Upper lobe of left lung (tissue), 6 donors: Measurements from ENCODE around the gene OGDH. TPM values are rescaled to one million over a fixed set of nuclear protein-coding genes. Genes with fewer than 3 reads are reported as not detected.
A peak's percentile ranks its signal among the peaks of the same experiment; 100 is the strongest.
"Not testable (repeated sequence)": the region's sequence is repeated elsewhere in the genome, so short reads cannot be mapped to it uniquely, and the experiment has no call there.

ENCODE experiments used
- ATAC-seq, 2 donors: fragments of 200-7000 bp; cut with Tn5 transposase; one replicate each; pipeline ENCODE4 v1.9.1; 2022; ENCODE audit warnings: mild to moderate bottlenecking in 2 of 2, moderate library complexity in 2 of 2; ENCODE audit not compliant: low FRiP score in 2 of 2
- DNase-seq, 2 donors: peaks; one replicate each; pipeline ENCODE4 v3.0.0-alpha.2; 2019 to 2020
- H3K27ac ChIP-seq, 4 donors: fragments of 200-600 bp; sonication (generic); one replicate each; pipeline ENCODE4 v1.5.1; 2016 to 2019
- H3K27me3 ChIP-seq, 4 donors: fragments of 200-600 bp; sonication (generic); one replicate each; pipeline ENCODE4 v1.5.1; 2017 to 2019
- H3K36me3 ChIP-seq, 4 donors: fragments of 200-600 bp; sonication (generic); one replicate each; pipeline ENCODE4 v1.5.1; 2016 to 2019
- H3K4me1 ChIP-seq, 4 donors: fragments of 200-600 bp; sonication (generic); one replicate each; pipeline ENCODE4 v1.5.1; 2018 to 2019
- H3K4me3 ChIP-seq, 4 donors: fragments of 200-600 bp; sonication (generic); one replicate each; pipeline ENCODE4 v1.5.1; 2017 to 2019; ENCODE audit warnings: mild to moderate bottlenecking in 2 of 4, moderate library complexity in 1 of 4
- H3K9me3 ChIP-seq, 4 donors: fragments of 200-600 bp; sonication (generic); one replicate each; pipeline ENCODE4 v1.5.1; 2018 to 2019
- EP300 ChIP-seq, 4 donors: sonication (generic); formaldehyde crosslinking; IDR thresholded peaks; one replicate each; pipeline ENCODE4 v1.5.1; 2017; ENCODE audit warnings: antibody characterized with exemption in 4 of 4, control low read depth in 2 of 4
- POLR2A ChIP-seq, 4 donors: fragments of 450-650 bp; IDR thresholded peaks; one replicate each; pipeline ENCODE4 v1.5.1; 2016 to 2017; ENCODE audit warnings: antibody characterized with exemption in 4 of 4, mild to moderate bottlenecking in 2 of 4
- POLR2AphosphoS5 ChIP-seq, 2 donors: sonication (generic); formaldehyde crosslinking; IDR thresholded peaks; one replicate each; pipeline ENCODE4 v1.5.1; 2017; ENCODE audit warnings: antibody characterized with exemption in 2 of 2
- WGBS, 2 donors: methylation state at CpG; one replicate each; pipeline ENCODE4 v1.1.5; 2017 to 2018; 5-methylcytosine and 5-hydroxymethylcytosine counted together
- total RNA-seq, 6 donors: library from RNA; depleted of rRNA in 4 of 6; stranded (reverse); fragments of >200 nt in 4 of 6; gene quantifications; one replicate each; pipeline versions ENCODE4 v1.1.0 to v1.2.1, GENCODE V29; 2016 to 2021
- TF ChIP-seq, protein P1 (sequence below), 6 experiments: fragments of 450-650 bp in 4 of 6; fragments of 200-600 bp in 2 of 6; sonication (generic) in 2 of 6; IDR thresholded peaks; one replicate each; pipeline ENCODE4 v1.5.1; 2016 to 2019; ENCODE audit warnings: antibody characterized with exemption in 6 of 6
- donor health status: DM: no; HTN: no; CAD: no; lungs with moderate emphysema.
- donor health status: DM: no; HTN: yes; CAD: no; lungs with severe emphysema.

OGDH gene
- total RNA-seq, 6 donors from 2014 or later: 76.1 to 160 (median 134) TPM

- H3K4me1 ChIP-seq: peaks cover 0 to 6% (median 0%) of the 10 kb centered on the region in 4 donors
- no peak overlapping the region for H3K4me3 ChIP-seq
- WGBS, 2 donors: 79 to 80% methylated on average over 1 of the region's 1 CpG
- no peaks in the 10 kb centered on the region for H3K36me3 ChIP-seq
- ATAC-seq: no peak
- no peaks in the 10 kb centered on the region for H3K9me3 ChIP-seq
- no peak overlapping the region for H3K27ac ChIP-seq
- TF ChIP-seq POLR2A (IDR thresholded peaks at IDR 0.05): no peak
- no peaks in the 10 kb centered on the region for H3K27me3 ChIP-seq
- no peak for DNase-seq
Measured at GRCh38 chr7:44590910-44591309, 15.5 kb upstream of the OGDH start.

DNA sequence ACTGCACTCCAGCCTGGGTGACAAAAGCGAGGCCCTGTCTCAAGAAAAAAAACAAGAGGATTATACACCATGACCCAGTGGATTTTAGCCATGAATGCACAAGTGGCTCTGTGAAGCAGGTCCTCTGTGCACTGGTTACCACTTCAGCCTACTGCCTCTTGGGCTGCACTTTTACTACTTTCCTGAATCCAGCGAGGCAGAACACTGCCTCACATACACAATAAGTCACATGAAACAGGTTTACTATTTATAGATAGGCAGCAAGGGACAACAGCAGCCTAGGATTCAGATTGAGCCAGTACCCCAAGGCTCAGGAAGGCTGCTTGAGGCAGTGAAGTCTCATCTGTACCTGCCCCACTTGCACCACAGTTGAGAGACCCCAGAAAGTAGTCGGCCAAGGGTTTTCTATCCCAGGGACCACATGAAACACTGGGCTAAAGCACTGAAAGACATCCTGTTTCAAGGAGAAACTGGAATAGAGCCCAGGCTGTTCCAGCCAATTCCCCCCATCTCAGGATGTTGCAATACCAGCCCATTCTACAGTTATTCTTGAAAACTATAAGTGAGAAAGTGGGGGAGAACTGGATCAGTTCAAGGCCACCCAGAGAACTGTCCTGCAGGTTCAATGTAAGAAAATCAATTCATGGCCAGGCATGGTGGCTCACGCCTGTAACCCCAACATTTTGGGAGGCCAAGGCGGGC lies 10.3 kb upstream of the OGDH start:
- ATAC-seq (no peak), DNase-seq (peak in 1 of 2 donors; percentile 30)
- WGBS, 2 donors: 66 to 72% methylated on average over 4 to 5 of the region's 5 CpGs
- no peak overlapping the region for H3K4me3 ChIP-seq
- H3K27me3 ChIP-seq: no peaks in the 10 kb centered on the region
- H3K4me1 ChIP-seq: peaks cover 0 to 3% (median 0%) of the 10 kb centered on the region in 4 donors
- H3K9me3 ChIP-seq: no peaks in the 10 kb centered on the region
- H3K27ac ChIP-seq: no peak overlapping the region
- H3K36me3 ChIP-seq: no peaks in the 10 kb centered on the region
- no peak for TF ChIP-seq POLR2AphosphoS5 (IDR thresholded peaks at IDR 0.05)
- no peak for TF ChIP-seq EP300 (IDR thresholded peaks at IDR 0.05)
- TF ChIP-seq, protein P1, sequence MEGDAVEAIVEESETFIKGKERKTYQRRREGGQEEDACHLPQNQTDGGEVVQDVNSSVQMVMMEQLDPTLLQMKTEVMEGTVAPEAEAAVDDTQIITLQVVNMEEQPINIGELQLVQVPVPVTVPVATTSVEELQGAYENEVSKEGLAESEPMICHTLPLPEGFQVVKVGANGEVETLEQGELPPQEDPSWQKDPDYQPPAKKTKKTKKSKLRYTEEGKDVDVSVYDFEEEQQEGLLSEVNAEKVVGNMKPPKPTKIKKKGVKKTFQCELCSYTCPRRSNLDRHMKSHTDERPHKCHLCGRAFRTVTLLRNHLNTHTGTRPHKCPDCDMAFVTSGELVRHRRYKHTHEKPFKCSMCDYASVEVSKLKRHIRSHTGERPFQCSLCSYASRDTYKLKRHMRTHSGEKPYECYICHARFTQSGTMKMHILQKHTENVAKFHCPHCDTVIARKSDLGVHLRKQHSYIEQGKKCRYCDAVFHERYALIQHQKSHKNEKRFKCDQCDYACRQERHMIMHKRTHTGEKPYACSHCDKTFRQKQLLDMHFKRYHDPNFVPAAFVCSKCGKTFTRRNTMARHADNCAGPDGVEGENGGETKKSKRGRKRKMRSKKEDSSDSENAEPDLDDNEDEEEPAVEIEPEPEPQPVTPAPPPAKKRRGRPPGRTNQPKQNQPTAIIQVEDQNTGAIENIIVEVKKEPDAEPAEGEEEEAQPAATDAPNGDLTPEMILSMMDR (IDR thresholded peaks at IDR 0.05): no peak
- TF ChIP-seq POLR2A (IDR thresholded peaks at IDR 0.05): no peak

- not testable (repeated sequence) for H3K4me1 ChIP-seq, H3K27me3 ChIP-seq, H3K9me3 ChIP-seq, H3K27ac ChIP-seq, DNase-seq, H3K36me3 ChIP-seq, ATAC-seq, H3K4me3 ChIP-seq
- 91 to 96% methylated on average over 8 of the region's 8 CpGs for WGBS, 2 donors
Measured at GRCh38 chr7:44597181-44597580, 9.2 kb upstream of the OGDH start.

GRCh38 chr7:44599222-44599621 lies 7.2 kb upstream of the OGDH start:
- Histone ChIP-seq H3K4me1 (peaks cover 0 to 3% (median 0%) of the 10 kb centered on the region in 4 donors), H3K9me3 (no peaks in the 10 kb centered on the region), H3K36me3 (no peaks in the 10 kb centered on the region), H3K27me3 (no peaks in the 10 kb centered on the region), H3K27ac (no peak overlapping the region), H3K4me3 (no peak overlapping the region)
- TF ChIP-seq EP300 (IDR thresholded peaks at IDR 0.05) (no peak), POLR2A (IDR thresholded peaks at IDR 0.05) (no peak), POLR2AphosphoS5 (IDR thresholded peaks at IDR 0.05) (no peak)
- TF ChIP-seq, protein P1 (IDR thresholded peaks at IDR 0.05): no peak
- DNase-seq (no peak), ATAC-seq (no peak)
- 67 to 81% methylated on average over 3 of the region's 3 CpGs for WGBS, 2 donors

GRCh38 chr7:44602576-44602910 lies 3.9 kb upstream of the OGDH start:
- ATAC-seq: no peak
- Histone ChIP-seq H3K9me3 (no peaks in the 10 kb centered on the region), H3K4me1 (peaks cover 6 to 13% (median 11%) of the 10 kb centered on the region in 4 donors), H3K27ac (no peak overlapping the region), H3K36me3 (no peaks in the 10 kb centered on the region), H3K4me3 (no peak overlapping the region), H3K27me3 (no peaks in the 10 kb centered on the region)
- WGBS, 2 donors: 60 to 76% methylated on average over 1 of the region's 1 CpG
- no peak for DNase-seq
- no peak for TF ChIP-seq POLR2A (IDR thresholded peaks at IDR 0.05)
- TF ChIP-seq POLR2AphosphoS5 (IDR thresholded peaks at IDR 0.05): no peak
- TF ChIP-seq EP300 (IDR thresholded peaks at IDR 0.05): no peak

GRCh38 chr7:44603193-44603592 lies 3.2 kb upstream of the OGDH start:
- 69 to 74% methylated on average over 6 of the region's 6 CpGs for WGBS, 2 donors
- Histone ChIP-seq H3K27ac (no peak overlapping the region), H3K4me3 (no peak overlapping the region), H3K4me1 (peaks cover 12 to 19% (median 16%) of the 10 kb centered on the region in 4 donors), H3K9me3 (no peaks in the 10 kb centered on the region), H3K36me3 (no peaks in the 10 kb centered on the region), H3K27me3 (no peaks in the 10 kb centered on the region)
- DNase-seq (no peak), ATAC-seq (no peak)
- TF ChIP-seq EP300 (IDR thresholded peaks at IDR 0.05) (no peak), POLR2A (IDR thresholded peaks at IDR 0.05) (no peak), POLR2AphosphoS5 (IDR thresholded peaks at IDR 0.05) (no peak)
- TF ChIP-seq, protein P1 (IDR thresholded peaks at IDR 0.05): no peak
